GM12875 (cell line): Measurements from ENCODE around the gene NFASC.

Experiments
- H3K4me3 ChIP-seq: one replicate; pipeline ENCODE4 v1.5.1; 2011; ENCODE audit warnings: low read depth, low read length, control low read depth
- TF ChIP-seq, protein P1 (sequence below): IDR thresholded peaks from 2 replicates; pipeline ENCODE4 v1.5.1; 2011; ENCODE audit warnings: low read depth, mild to moderate bottlenecking, control low read depth, inconsistent platforms, low read length, moderate library complexity, borderline replicate concordance; ENCODE audit not compliant: insufficient read depth

NFASC gene

DNA sequence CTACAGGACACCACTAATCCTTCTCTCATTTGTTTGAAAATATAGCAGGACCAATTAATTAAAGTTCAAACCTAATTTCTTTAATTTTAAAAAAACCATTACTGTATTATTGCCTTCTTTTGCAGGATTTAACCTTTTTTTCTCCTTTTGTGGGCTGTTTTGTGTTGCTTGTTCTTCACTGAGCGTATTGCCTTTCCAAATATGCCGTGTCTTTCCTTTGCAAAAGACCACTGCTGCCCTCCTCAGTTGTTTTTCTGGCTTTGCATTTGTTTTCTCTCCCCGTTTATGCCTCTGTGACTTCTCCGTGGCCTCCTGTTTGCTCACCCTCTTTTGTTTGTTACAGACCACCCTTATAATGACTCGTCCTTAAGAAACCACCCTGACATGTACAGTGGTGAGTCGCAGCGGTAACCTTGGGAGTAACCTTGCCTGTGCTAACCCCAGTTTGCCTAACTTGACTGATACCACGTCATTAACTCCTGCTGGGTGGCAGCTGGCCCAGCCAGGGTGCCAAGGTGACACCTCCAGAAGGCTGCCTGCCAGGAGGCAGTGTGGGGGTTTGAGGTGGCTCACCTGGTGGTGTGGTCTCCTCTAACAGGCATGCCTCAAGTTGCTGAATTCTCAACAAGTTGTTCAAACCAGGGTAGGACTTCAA is 91.2 kb downstream of the NFASC start:
- TF ChIP-seq, protein P1, sequence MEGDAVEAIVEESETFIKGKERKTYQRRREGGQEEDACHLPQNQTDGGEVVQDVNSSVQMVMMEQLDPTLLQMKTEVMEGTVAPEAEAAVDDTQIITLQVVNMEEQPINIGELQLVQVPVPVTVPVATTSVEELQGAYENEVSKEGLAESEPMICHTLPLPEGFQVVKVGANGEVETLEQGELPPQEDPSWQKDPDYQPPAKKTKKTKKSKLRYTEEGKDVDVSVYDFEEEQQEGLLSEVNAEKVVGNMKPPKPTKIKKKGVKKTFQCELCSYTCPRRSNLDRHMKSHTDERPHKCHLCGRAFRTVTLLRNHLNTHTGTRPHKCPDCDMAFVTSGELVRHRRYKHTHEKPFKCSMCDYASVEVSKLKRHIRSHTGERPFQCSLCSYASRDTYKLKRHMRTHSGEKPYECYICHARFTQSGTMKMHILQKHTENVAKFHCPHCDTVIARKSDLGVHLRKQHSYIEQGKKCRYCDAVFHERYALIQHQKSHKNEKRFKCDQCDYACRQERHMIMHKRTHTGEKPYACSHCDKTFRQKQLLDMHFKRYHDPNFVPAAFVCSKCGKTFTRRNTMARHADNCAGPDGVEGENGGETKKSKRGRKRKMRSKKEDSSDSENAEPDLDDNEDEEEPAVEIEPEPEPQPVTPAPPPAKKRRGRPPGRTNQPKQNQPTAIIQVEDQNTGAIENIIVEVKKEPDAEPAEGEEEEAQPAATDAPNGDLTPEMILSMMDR: no peak
- H3K4me3 ChIP-seq: no peak overlapping the region

DNA sequence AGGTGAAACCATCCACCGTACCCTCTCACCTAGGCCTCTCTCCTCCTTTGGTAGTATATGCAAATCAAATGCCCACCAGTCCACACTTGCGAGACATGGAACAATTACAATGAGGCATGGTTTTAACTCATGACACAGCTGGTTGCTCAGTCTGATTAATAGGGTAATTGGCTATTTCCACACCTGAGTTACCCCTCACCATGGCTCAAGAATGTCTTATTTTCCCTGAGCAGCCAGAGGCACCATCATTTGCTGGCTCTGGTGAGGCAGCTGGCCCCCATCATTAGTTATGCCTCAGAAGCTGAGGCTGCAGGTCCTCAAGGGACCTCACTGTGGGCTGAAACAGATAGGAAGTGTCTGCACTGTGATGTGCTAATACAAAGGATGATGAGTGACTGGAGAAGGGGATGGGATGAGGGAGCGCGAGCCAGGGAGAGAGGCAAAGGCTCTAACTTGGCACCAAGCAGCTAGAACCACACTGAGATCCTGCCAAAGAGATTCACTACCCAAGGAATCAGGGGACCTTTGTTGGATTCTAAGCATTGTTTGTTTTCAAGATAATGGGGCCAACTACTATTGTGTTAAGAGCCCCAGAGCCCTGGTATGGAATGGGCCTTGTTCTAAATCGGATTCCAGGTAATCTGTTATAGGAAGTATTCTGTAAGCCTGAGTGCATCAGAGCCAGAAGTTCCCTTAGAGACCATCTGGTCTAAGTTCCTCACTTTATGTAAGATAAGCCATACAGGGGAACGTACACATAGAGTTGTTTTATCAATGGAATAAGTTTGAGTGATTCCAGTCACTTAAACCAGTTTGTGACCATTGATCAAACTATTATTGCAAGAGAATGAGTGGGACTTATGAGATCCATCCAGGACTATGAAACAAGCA is 92.3 kb downstream of the NFASC start:
- TF ChIP-seq, protein P1: no peak
- no peak overlapping the region for H3K4me3 ChIP-seq

DNA sequence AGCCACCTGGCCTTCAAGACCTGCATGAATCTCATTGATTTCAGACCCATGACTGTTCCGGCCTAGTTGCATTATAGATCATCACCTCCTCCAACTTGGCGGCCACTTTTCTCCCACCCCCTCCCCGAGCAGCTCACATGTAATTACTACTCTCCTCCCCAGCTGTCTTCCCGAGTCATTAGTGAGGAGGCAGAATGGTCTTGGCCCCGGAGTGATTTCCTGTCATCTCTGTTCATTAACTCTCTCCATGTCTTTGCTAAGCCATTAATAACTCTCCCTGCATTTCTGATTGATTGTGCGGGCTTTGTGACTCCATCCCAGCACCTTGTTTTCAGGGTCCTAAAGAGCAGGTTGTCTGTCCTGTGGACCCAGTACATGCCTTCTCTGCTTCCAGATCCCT is 96.8 kb downstream of the NFASC start:
- H3K4me3 ChIP-seq: no peak overlapping the region
- TF ChIP-seq, protein P1: no peak

GRCh38 chr1:204968135-204968534 is 97.5 kb downstream of the NFASC start:
- TF ChIP-seq, protein P1: no peak
- no peak overlapping the region for H3K4me3 ChIP-seq

GRCh38 chr1:204968951-204969350 is 98.3 kb downstream of the NFASC start:
- TF ChIP-seq, protein P1: no peak
- no peak overlapping the region for H3K4me3 ChIP-seq

GRCh38 chr1:204970937-204971336 is 100.3 kb downstream of the NFASC start:
- H3K4me3 ChIP-seq: no peak overlapping the region
- TF ChIP-seq, protein P1: no peak
